Gastrocnemius medialis (tissue), 4 donors: ENCODE data around the gene SPEN. TPM values are rescaled to one million over a fixed set of nuclear protein-coding genes. Genes with fewer than 3 reads are reported as not detected.
A peak's percentile ranks its signal among the peaks of the same experiment; 100 is the strongest.

Experiments
- ATAC-seq, 2 donors: fragments of 150-250 bp; one replicate each; pipeline ENCODE4 v1.9.1; 2016
- DNase-seq, 2 donors: peaks; one replicate each; pipeline ENCODE4 v3.0.0-alpha.2; 2019
- H3K27ac ChIP-seq, 4 donors: fragments of 200-600 bp; sonication (generic); 1 replicate in 1 of 4; 2 replicates in 3 of 4; pipeline ENCODE4 v1.5.1; 2016 to 2018; ENCODE audit warnings: mild to moderate bottlenecking in 2 of 4, moderate library complexity in 1 of 4
- H3K27me3 ChIP-seq, 3 donors: fragments of 200-600 bp; sonication (generic) in 2 of 3; 1 replicate in 1 of 3; 2 replicates in 2 of 3; pipeline versions ENCODE4 v1.5.1 to v1.6.0; 2016 to 2019; ENCODE audit warnings: mild to moderate bottlenecking in 1 of 3, moderate library complexity in 1 of 3
- H3K36me3 ChIP-seq, 2 donors: fragments of 200-600 bp; sonication (generic) in 1 of 2; one replicate each; pipeline ENCODE4 v1.5.1; 2017 to 2018
- H3K4me1 ChIP-seq, 2 donors: fragments of 200-600 bp; sonication (generic) in 1 of 2; one replicate each; pipeline ENCODE4 v1.5.1; 2016 to 2017; ENCODE audit warnings: mild to moderate bottlenecking in 2 of 2
- H3K4me3 ChIP-seq, 4 donors: fragments of 200-600 bp; sonication (generic) in 3 of 4; 1 replicate in 1 of 4; 2 replicates in 3 of 4; pipeline ENCODE4 v1.5.1; 2016 to 2019; ENCODE audit warnings: mild to moderate bottlenecking in 2 of 4
- H3K9me3 ChIP-seq, 3 donors: fragments of 200-600 bp; sonication (generic) in 2 of 3; 1 replicate in 1 of 3; 2 replicates in 2 of 3; pipeline ENCODE4 v1.5.1; 2016 to 2019
- CTCF ChIP-seq, 5 experiments: fragments of 450-650 bp in 3 of 5; fragments of 200-600 bp in 2 of 5; sonication (generic) in 2 of 5; IDR thresholded peaks in 4 of 5; conservative IDR thresholded peaks in 1 of 5; 1 replicate in 4 of 5; 2 replicates in 1 of 5; pipeline ENCODE4 v1.5.1; 2016 to 2019; ENCODE audit warnings: antibody characterized with exemption in 5 of 5, mild to moderate bottlenecking in 3 of 5, moderate library complexity in 3 of 5
- POLR2A ChIP-seq, 2 donors: fragments of 450-650 bp; IDR thresholded peaks; one replicate each; pipeline ENCODE4 v1.6.1; 2017; ENCODE audit warnings: antibody characterized with exemption in 2 of 2, mild to moderate bottlenecking in 2 of 2, moderate library complexity in 2 of 2
- in situ Hi-C, 4 donors: fragments of 200-750 bp; cut with MboI; loops; one replicate each; pipeline versions ENCODE4 v1.15.0 to v1.8.0; 2017; ENCODE audit warnings: low sequenced_read_pairs in 4 of 4
- intact Hi-C: fragments of 100-400 bp; cut with DNase I; formaldehyde crosslinking; loops from one replicate; pipeline ENCODE4 v1.15.1; 2023; ENCODE audit warnings: low total_unique reads
- total RNA-seq, 4 donors: library from RNA; depleted of rRNA; stranded (reverse); fragments of >200 nt; gene quantifications; one replicate each; pipeline versions ENCODE4 v1.1.0 to v1.2.3, GENCODE V29; 2016

SPEN gene
- total RNA-seq, 4 donors from 2014 or later, result 21.7 to 55.5 (median 38.0) TPM

- peaks cover 8% of the 10 kb centered on the region in 2 donors for H3K4me1 ChIP-seq
- in situ Hi-C loops, result no loop called here
- peaks cover 0 to 93% of the 10 kb centered on the region in 2 donors for H3K36me3 ChIP-seq
- intact Hi-C loops, result no loop called here
- ATAC-seq (no peak), DNase-seq (no peak)
- no peaks in the 10 kb centered on the region for H3K9me3 ChIP-seq
- no peaks in the 10 kb centered on the region for H3K27me3 ChIP-seq
- H3K4me3 ChIP-seq, result no peak overlapping the region
- peak overlapping the region in 1 of 4 donors; percentile 1 for H3K27ac ChIP-seq
- TF ChIP-seq POLR2A (IDR thresholded peaks at IDR 0.05) (no peak), CTCF (IDR thresholded peaks at IDR 0.05 in 4 of 5, conservative IDR thresholded peaks at IDR 0.05 in 1 of 5) (no peak)
Measured at GRCh38 chr1:15937146-15937545, 89.6 kb downstream of the SPEN start.

DNA sequence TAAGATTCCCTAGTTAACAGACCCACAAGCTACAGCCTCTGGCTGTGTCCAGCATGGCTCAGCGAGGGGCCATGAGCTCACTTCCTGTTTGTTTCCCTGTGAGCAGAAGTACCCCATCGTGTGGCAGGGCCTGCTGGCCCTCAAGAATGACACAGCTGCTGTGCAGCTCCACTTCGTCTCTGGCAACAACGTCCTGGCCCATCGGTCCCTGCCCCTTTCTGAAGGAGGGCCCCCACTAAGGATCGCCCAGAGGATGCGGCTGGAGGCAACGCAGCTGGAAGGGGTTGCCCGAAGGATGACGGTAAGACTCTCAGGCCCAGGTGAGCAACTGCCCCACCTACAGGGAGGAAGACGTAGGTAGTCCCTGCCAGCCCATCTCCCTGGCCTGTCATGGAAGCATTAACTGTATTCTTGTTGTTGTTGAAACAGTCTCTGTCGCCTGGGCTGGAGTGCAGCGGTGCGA, 90.2 kb downstream of the SPEN start:
- Histone ChIP-seq H3K4me1 (peaks cover 8% of the 10 kb centered on the region in 2 donors), H3K27me3 (no peaks in the 10 kb centered on the region), H3K36me3 (peaks cover 0 to 93% of the 10 kb centered on the region in 2 donors), H3K4me3 (no peak overlapping the region), H3K9me3 (no peaks in the 10 kb centered on the region), H3K27ac (peak overlapping the region in 1 of 4 donors; percentile 1)
- in situ Hi-C loops (no loop called here), intact Hi-C loops (no loop called here)
- no peak for DNase-seq
- TF ChIP-seq CTCF (IDR thresholded peaks at IDR 0.05 in 4 of 5, conservative IDR thresholded peaks at IDR 0.05 in 1 of 5) (no peak), POLR2A (IDR thresholded peaks at IDR 0.05) (no peak)
- no peak for ATAC-seq

DNA sequence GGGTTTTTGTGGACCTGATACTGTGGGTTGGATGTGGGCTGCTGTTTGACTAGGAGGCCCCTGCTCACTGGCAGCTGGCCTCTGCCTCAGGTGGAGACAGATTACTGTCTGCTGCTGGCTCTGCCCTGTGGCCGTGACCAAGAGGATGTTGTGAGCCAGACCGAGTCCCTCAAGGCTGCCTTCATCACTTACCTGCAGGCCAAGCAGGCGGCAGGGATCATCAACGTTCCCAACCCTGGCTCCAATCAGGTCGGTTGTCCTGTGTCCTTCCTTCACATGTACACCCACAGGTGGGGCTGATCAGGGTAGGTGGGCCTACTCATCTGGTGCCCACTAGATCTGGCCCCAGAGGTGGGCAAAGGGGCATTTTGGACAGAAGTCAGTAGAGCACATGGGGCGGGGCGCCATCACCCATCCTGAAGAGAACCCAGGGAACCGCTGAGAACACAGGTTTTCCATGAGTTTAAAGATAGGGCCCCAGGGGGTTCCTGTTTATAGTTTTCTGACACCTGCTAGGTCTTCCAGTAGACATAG, 91.2 kb downstream of the SPEN start:
- Histone ChIP-seq H3K4me1 (peaks cover 8% of the 10 kb centered on the region in 2 donors), H3K4me3 (no peak overlapping the region), H3K36me3 (peaks cover 0 to 93% of the 10 kb centered on the region in 2 donors), H3K9me3 (no peaks in the 10 kb centered on the region), H3K27me3 (no peaks in the 10 kb centered on the region), H3K27ac (peak overlapping the region in 3 of 4 donors; percentile 26 to 58 (median 44))
- TF ChIP-seq CTCF (IDR thresholded peaks at IDR 0.05 in 4 of 5, conservative IDR thresholded peaks at IDR 0.05 in 1 of 5), result no peak
- no peak for TF ChIP-seq POLR2A (IDR thresholded peaks at IDR 0.05)
- intact Hi-C loops (no loop called here), in situ Hi-C loops (no loop called here)
- DNase-seq (no peak), ATAC-seq (no peak)

- TF ChIP-seq CTCF (IDR thresholded peaks at IDR 0.05 in 4 of 5, conservative IDR thresholded peaks at IDR 0.05 in 1 of 5) (no peak), POLR2A (IDR thresholded peaks at IDR 0.05) (no peak)
- Histone ChIP-seq H3K9me3 (no peaks in the 10 kb centered on the region), H3K4me3 (no peak overlapping the region), H3K4me1 (peaks cover 8% of the 10 kb centered on the region in 2 donors), H3K27me3 (no peaks in the 10 kb centered on the region), H3K27ac (peak overlapping the region in 3 of 4 donors; percentile 26 to 58 (median 44)), H3K36me3 (peaks cover 0 to 93% of the 10 kb centered on the region in 2 donors)
- intact Hi-C loops, result no loop called here
- ATAC-seq (no peak), DNase-seq (no peak)
- in situ Hi-C loops, result no loop called here
Measured at GRCh38 chr1:15939181-15940109, 91.9 kb downstream of the SPEN start.
